HK-2 (cell line): Measurements from ENCODE around the gene NPLOC4.

Source experiments
- DNase-seq: peaks from one replicate; pipeline ENCODE4 v3.0.0-alpha.2; 2018; ENCODE audit not compliant: unreplicated experiment

NPLOC4 gene

GRCh38 chr17:81508639-81509206 is 128.2 kb downstream of the NPLOC4 start:
- DNase-seq, result peak; percentile 78
